Effector CD4-positive, alpha-beta T cell (primary cell): ENCODE measurements around the gene OR7D2.

Experiments
- DNase-seq: peaks from one replicate; pipeline ENCODE4 v3.0.0-alpha.2; 2020

OR7D2 gene

GRCh38 chr19:9219489-9219888 lies 40.7 kb downstream of the OR7D2 start, which contains the start of gene OR7D4:
OR7D4 (minus strand) TSS chr19:9219589; CDS start chr19:9214837, 4,752 bp downstream.
- no peak for DNase-seq
